DOHH2 (cell line): ENCODE results near the gene WDR59.
"Not testable (repeated sequence)": the region's sequence is repeated elsewhere in the genome, so short reads cannot be mapped to it uniquely, and the experiment has no call there.

ENCODE experiments used
- H3F3A ChIP-seq: fragments of 200-600 bp; sonication (generic), shearing (Covaris generic); 2 replicates; pipeline ENCODE4 v1.6.0; 2016; ENCODE audit warnings: antibody characterized with exemption, mild to moderate bottlenecking; ENCODE audit not compliant: control insufficient read depth, insufficient read depth
- H3K27ac ChIP-seq: fragments of 200-600 bp; sonication (generic); 2 replicates; pipeline ENCODE4 v1.5.1; 2014; ENCODE audit warnings: low read depth, mild to moderate bottlenecking, low read length, moderate library complexity
- H3K27me3 ChIP-seq: fragments of 200-600 bp; sonication (generic); 2 replicates; pipeline ENCODE4 v1.6.1; 2014; ENCODE audit warnings: mild to moderate bottlenecking, low read length, mixed read lengths; ENCODE audit not compliant: control insufficient read depth
- H3K36me3 ChIP-seq: fragments of 200-600 bp; sonication (generic); 2 replicates; pipeline ENCODE4 v1.6.1; 2014; ENCODE audit warnings: mild to moderate bottlenecking, low read length, moderate library complexity, mixed read lengths; ENCODE audit not compliant: control insufficient read depth
- H3K4me1 ChIP-seq: fragments of 200-600 bp; sonication (generic); 2 replicates; pipeline ENCODE4 v1.6.1; 2014; ENCODE audit warnings: mild to moderate bottlenecking, low read length, mixed read lengths; ENCODE audit not compliant: control insufficient read depth
- H3K4me2 ChIP-seq: fragments of 200-600 bp; sonication (generic); 2 replicates; pipeline ENCODE4 v1.6.0; 2014; ENCODE audit warnings: mild to moderate bottlenecking, low read length, moderate library complexity
- H3K4me3 ChIP-seq: fragments of 200-600 bp; sonication (generic); 2 replicates; pipeline ENCODE4 v1.5.1; 2014; ENCODE audit warnings: mild to moderate bottlenecking, low read length, mixed read lengths
- H3K79me2 ChIP-seq: fragments of 200-600 bp; sonication (generic); 2 replicates; pipeline ENCODE4 v1.6.1; 2014; ENCODE audit warnings: mild to moderate bottlenecking, low read length, mixed read lengths; ENCODE audit not compliant: control insufficient read depth
- H3K9me2 ChIP-seq: fragments of 200-600 bp; sonication (generic); replicated peaks from 2 replicates; pipeline ENCODE4 v1.6.1; 2014; ENCODE audit warnings: mild to moderate bottlenecking, low read length, mixed read lengths; ENCODE audit not compliant: control insufficient read depth
- H3K9me3 ChIP-seq: fragments of 200-600 bp; sonication (generic); 2 replicates; pipeline ENCODE4 v1.6.1; 2014; ENCODE audit warnings: antibody characterized with exemption, low read length, mixed read lengths; ENCODE audit not compliant: control insufficient read depth, insufficient read depth
- H4K20me1 ChIP-seq: fragments of 200-600 bp; sonication (generic); 2 replicates; pipeline ENCODE4 v1.6.0; 2014; ENCODE audit warnings: low read depth, mild to moderate bottlenecking, antibody characterized with exemption, low read length, moderate library complexity; ENCODE audit not compliant: control insufficient read depth, insufficient read depth
- EZH2phosphoT487 ChIP-seq: fragments of 200-600 bp; sonication (generic); IDR thresholded peaks from 2 replicates; pipeline ENCODE4 v1.6.1; 2017; ENCODE audit warnings: borderline replicate concordance, mild to moderate bottlenecking, antibody characterized with exemption, low read length, moderate library complexity, mixed read lengths
- TF ChIP-seq, protein P1 (sequence below): fragments of 200-600 bp; sonication (generic); IDR thresholded peaks from one replicate; pipeline ENCODE4 v1.5.1; 2014; ENCODE audit warnings: antibody characterized with exemption, mild to moderate bottlenecking, low read depth, low read length; ENCODE audit not compliant: poor library complexity, severe bottlenecking

Gene WDR59

DNA sequence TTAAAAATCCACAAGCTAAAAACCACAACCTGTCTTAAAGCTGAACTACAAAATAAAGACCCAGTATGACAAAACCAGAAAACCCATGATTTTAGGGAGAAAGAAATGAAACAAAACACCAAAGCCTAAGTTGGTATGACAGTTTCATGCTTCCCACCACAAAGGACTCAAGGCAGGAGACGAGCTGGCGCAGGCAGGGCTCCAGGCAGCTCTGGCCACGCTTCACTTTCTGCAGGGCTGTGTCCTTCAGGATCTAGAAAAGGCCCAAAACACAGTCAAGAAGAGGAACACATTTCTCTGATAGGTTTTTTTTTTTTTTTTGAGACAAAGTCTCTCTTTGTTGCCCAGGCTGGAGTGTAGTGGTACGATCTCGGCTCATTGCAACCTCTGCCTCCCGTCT, 75.3 kb downstream of the WDR59 start:
- peaks cover 39% of the 10 kb centered on the region for H3K36me3 ChIP-seq
- H3K27ac ChIP-seq = no peak overlapping the region
- peaks cover 13% of the 10 kb centered on the region; the same call in 1 of the 2 replicates for H3K9me3 ChIP-seq
- H3F3A ChIP-seq = no peaks in the 10 kb centered on the region
- TF ChIP-seq, protein P1, sequence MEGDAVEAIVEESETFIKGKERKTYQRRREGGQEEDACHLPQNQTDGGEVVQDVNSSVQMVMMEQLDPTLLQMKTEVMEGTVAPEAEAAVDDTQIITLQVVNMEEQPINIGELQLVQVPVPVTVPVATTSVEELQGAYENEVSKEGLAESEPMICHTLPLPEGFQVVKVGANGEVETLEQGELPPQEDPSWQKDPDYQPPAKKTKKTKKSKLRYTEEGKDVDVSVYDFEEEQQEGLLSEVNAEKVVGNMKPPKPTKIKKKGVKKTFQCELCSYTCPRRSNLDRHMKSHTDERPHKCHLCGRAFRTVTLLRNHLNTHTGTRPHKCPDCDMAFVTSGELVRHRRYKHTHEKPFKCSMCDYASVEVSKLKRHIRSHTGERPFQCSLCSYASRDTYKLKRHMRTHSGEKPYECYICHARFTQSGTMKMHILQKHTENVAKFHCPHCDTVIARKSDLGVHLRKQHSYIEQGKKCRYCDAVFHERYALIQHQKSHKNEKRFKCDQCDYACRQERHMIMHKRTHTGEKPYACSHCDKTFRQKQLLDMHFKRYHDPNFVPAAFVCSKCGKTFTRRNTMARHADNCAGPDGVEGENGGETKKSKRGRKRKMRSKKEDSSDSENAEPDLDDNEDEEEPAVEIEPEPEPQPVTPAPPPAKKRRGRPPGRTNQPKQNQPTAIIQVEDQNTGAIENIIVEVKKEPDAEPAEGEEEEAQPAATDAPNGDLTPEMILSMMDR = no peak
- no peak for TF ChIP-seq EZH2phosphoT487
- H3K4me3 ChIP-seq = no peak overlapping the region
- no peaks in the 10 kb centered on the region for H3K79me2 ChIP-seq
- H3K27me3 ChIP-seq = no peaks in the 10 kb centered on the region
- no peak overlapping the region for H3K4me2 ChIP-seq
- no peaks in the 10 kb centered on the region for H3K4me1 ChIP-seq
- no peaks in the 10 kb centered on the region for H4K20me1 ChIP-seq
- no peaks in the 10 kb centered on the region for H3K9me2 ChIP-seq

DNA sequence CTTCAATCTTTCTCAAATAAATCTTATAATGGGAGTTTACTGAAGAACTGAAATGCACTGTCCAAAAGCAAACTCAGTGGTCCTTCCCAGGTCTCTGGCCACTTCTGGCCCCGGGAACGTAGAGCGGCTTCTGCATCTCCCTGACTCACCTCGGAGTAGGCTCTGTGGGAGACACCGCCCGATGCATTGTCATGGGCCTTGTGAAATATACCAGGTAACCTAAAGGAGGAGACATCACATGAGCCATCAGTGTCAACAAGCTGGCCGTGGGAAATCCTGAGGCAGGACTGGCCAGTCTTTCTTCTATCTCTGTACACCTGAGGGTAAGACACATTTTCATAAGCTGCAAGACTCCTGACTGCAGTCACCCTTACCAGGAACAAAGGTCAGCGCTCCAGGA, 76.2 kb downstream of the WDR59 start:
- H3K4me2 ChIP-seq, H3F3A ChIP-seq, H3K27me3 ChIP-seq, H3K4me3 ChIP-seq, H3K79me2 ChIP-seq, H3K9me2 ChIP-seq, H4K20me1 ChIP-seq, H3K27ac ChIP-seq, H3K4me1 ChIP-seq: not testable (repeated sequence)
- H3K9me3 ChIP-seq = peaks cover 13% of the 10 kb centered on the region; the same call in 1 of the 2 replicates
- H3K36me3 ChIP-seq = peaks cover 30% of the 10 kb centered on the region

DNA sequence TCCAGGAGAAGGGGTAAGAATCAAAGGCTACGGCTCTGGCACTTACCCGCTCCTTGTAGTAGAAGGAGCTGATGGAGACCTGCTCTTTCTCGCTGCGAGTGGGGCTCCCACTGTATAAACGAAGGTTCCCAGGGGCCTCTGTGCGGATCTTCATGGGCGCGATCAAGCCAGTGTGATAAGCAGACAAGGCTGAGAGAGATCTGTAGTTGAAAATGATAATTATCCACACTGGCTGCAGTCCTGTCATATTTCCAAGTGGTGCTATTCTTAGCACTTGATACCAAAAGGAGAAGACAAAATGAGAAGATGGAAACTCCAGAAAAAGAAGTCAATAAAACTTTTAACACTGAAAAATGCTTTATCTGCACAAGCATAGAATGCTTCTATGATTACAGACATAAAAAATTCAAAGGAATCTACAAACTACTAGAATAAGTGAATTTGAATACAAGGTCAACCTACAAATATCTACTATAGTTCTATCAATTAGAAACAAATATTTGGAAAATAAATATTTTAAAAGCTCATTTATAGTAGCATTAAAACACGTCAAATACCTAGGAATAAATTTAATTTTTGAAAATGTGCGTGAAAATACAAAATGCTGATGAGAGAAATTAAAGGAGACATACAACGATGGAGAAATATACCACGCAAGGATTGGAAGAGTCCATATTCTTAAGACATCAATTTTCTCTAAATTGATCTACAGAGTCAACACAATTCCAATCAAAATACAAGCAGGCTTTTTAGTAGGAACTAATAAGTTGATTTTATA, 80.8 kb downstream of the WDR59 start:
- Histone ChIP-seq H3K27me3 (no peaks in the 10 kb centered on the region), H3K9me2 (no peaks in the 10 kb centered on the region), H3K9me3 (no peaks in the 10 kb centered on the region), H4K20me1 (no peaks in the 10 kb centered on the region), H3F3A (no peaks in the 10 kb centered on the region), H3K4me2 (no peak overlapping the region), H3K36me3 (peaks cover 2% of the 10 kb centered on the region; the same call in 1 of the 2 replicates), H3K4me1 (no peaks in the 10 kb centered on the region), H3K4me3 (no peak overlapping the region), H3K27ac (no peak overlapping the region), H3K79me2 (no peaks in the 10 kb centered on the region)
- TF ChIP-seq, protein P1 = no peak
- no peak for TF ChIP-seq EZH2phosphoT487

DNA sequence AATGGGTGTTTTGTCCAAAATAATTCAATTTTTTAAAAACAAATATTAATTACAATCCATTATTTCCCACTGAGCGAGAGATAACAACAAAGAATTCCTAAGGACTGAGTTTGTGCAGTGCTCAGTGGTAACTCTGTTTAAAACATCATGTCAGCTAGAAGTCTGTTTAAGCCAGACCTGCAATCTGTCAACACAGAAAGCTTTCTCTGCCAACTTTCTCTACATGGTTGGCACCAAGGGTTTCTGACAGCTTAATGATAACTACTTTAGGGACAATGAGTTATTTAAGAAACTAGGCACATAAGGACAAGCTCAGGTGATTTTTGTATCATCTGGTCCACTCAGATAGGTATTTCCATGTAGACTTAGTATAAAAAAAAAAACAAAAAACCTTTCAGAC, 81.8 kb downstream of the WDR59 start:
- no peak for TF ChIP-seq EZH2phosphoT487
- TF ChIP-seq, protein P1 = no peak
- H3K9me3 ChIP-seq = no peaks in the 10 kb centered on the region
- H3K27ac ChIP-seq = no peak overlapping the region
- H3F3A ChIP-seq = no peaks in the 10 kb centered on the region
- H3K4me2 ChIP-seq = no peak overlapping the region
- no peak overlapping the region for H3K4me3 ChIP-seq
- H3K4me1 ChIP-seq = no peaks in the 10 kb centered on the region
- H4K20me1 ChIP-seq = no peaks in the 10 kb centered on the region
- H3K36me3 ChIP-seq = peaks cover 2% of the 10 kb centered on the region; the same call in 1 of the 2 replicates
- no peaks in the 10 kb centered on the region for H3K27me3 ChIP-seq
- H3K9me2 ChIP-seq = no peaks in the 10 kb centered on the region
- H3K79me2 ChIP-seq = no peaks in the 10 kb centered on the region
